Loucy (cell line): Measurements from ENCODE around the gene C2CD4B.

ENCODE experiments used
- H2AFZ ChIP-seq: fragments of 200-600 bp; sonication (generic); 2 replicates; pipeline ENCODE4 v1.6.0; 2016; ENCODE audit warnings: antibody characterized with exemption, mild to moderate bottlenecking, low read length, moderate library complexity
- H3F3A ChIP-seq: fragments of 200-600 bp; 2 replicates; pipeline ENCODE4 v1.6.0; 2016; ENCODE audit warnings: antibody characterized with exemption, low read depth, mild to moderate bottlenecking
- H3K27me3 ChIP-seq: fragments of 200-600 bp; sonication (generic); 2 replicates; pipeline ENCODE4 v1.6.1; 2014; ENCODE audit warnings: low read length, mild to moderate bottlenecking; ENCODE audit not compliant: insufficient read depth, poor library complexity, severe bottlenecking
- H3K36me3 ChIP-seq: fragments of 200-600 bp; sonication (generic); 2 replicates; pipeline ENCODE4 v1.6.1; 2016; ENCODE audit warnings: low read length; ENCODE audit not compliant: insufficient read depth
- H3K4me1 ChIP-seq: fragments of 200-600 bp; sonication (generic); 2 replicates; pipeline ENCODE4 v1.5.1; 2014; ENCODE audit warnings: low read length, mild to moderate bottlenecking; ENCODE audit not compliant: insufficient read depth, poor library complexity, severe bottlenecking
- H3K4me2 ChIP-seq: fragments of 200-600 bp; sonication (generic); 2 replicates; pipeline ENCODE4 v1.6.0; 2014; ENCODE audit warnings: antibody characterized with exemption, low read length, low read depth, mild to moderate bottlenecking; ENCODE audit not compliant: poor library complexity, severe bottlenecking
- H3K4me3 ChIP-seq: fragments of 200-600 bp; sonication (generic); 2 replicates; pipeline ENCODE4 v1.5.1; 2014; ENCODE audit warnings: low read length, mild to moderate bottlenecking, mixed read lengths; ENCODE audit not compliant: poor library complexity, severe bottlenecking
- H3K79me2 ChIP-seq: fragments of 200-600 bp; sonication (generic); 2 replicates; pipeline ENCODE4 v1.6.1; 2014; ENCODE audit warnings: low read length; ENCODE audit not compliant: insufficient read depth
- H3K9ac ChIP-seq: fragments of 200-600 bp; sonication (generic); 2 replicates; pipeline ENCODE4 v1.6.0; 2014; ENCODE audit warnings: mild to moderate bottlenecking, low read depth, low read length, moderate library complexity; ENCODE audit not compliant: poor library complexity, severe bottlenecking
- H3K9me2 ChIP-seq: fragments of 200-600 bp; sonication (generic); replicated peaks from 2 replicates; pipeline ENCODE4 v1.6.1; 2016; ENCODE audit warnings: low read depth, low read length, mixed read lengths
- H3K9me3 ChIP-seq: fragments of 200-600 bp; sonication (generic); 2 replicates; pipeline ENCODE4 v1.6.1; 2014; ENCODE audit warnings: mild to moderate bottlenecking, antibody characterized with exemption, low read length, low read depth; ENCODE audit not compliant: insufficient read depth
- H4K20me1 ChIP-seq: fragments of 200-600 bp; sonication (generic); 2 replicates; pipeline ENCODE4 v1.6.0; 2014; ENCODE audit warnings: antibody characterized with exemption, low read length, mild to moderate bottlenecking; ENCODE audit not compliant: insufficient read depth, poor library complexity, severe bottlenecking
- EZH2phosphoT487 ChIP-seq: fragments of 200-600 bp; IDR thresholded peaks from 2 replicates; pipeline ENCODE4 v1.6.1; 2018; ENCODE audit warnings: antibody characterized with exemption, mild to moderate bottlenecking, moderate library complexity, borderline replicate concordance
- TF ChIP-seq, protein P1 (sequence below): fragments of 200-600 bp; sonication (generic); conservative IDR thresholded peaks from 2 replicates; pipeline ENCODE4 v1.5.1; 2014; ENCODE audit warnings: mild to moderate bottlenecking, antibody characterized with exemption, low read length

C2CD4B gene

DNA sequence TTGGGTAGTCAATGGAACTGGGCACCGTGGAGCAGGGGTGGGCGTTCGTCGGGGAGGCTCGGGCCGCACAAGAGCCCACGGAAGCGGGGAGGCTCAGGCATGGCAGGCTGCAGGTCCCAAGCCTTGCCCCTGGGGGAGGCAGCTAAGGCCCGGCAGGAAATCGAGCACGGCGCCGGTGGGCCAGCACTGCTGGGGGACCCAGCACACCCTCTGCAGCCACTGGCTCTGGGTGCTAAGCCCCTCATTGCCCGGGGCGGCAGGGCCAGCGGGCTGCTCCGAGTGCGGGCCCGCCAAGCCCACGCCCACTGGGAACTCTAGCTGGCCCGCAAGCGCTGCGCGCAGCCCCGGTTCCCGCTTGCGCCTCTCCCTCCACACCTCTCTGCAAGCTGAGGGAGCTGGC, 21.5 kb upstream of the C2CD4B start:
- no peaks in the 10 kb centered on the region for H3K9me3 ChIP-seq
- H3K27me3 ChIP-seq: no peaks in the 10 kb centered on the region
- H4K20me1 ChIP-seq: no peaks in the 10 kb centered on the region
- H3K9ac ChIP-seq: no peak overlapping the region
- no peaks in the 10 kb centered on the region for H3K9me2 ChIP-seq
- no peak overlapping the region for H3K4me2 ChIP-seq
- no peaks in the 10 kb centered on the region for H3F3A ChIP-seq
- H3K4me1 ChIP-seq: peaks cover 7% of the 10 kb centered on the region
- no peak overlapping the region for H3K4me3 ChIP-seq
- H2AFZ ChIP-seq: no peak overlapping the region
- TF ChIP-seq EZH2phosphoT487: no peak
- TF ChIP-seq, protein P1, sequence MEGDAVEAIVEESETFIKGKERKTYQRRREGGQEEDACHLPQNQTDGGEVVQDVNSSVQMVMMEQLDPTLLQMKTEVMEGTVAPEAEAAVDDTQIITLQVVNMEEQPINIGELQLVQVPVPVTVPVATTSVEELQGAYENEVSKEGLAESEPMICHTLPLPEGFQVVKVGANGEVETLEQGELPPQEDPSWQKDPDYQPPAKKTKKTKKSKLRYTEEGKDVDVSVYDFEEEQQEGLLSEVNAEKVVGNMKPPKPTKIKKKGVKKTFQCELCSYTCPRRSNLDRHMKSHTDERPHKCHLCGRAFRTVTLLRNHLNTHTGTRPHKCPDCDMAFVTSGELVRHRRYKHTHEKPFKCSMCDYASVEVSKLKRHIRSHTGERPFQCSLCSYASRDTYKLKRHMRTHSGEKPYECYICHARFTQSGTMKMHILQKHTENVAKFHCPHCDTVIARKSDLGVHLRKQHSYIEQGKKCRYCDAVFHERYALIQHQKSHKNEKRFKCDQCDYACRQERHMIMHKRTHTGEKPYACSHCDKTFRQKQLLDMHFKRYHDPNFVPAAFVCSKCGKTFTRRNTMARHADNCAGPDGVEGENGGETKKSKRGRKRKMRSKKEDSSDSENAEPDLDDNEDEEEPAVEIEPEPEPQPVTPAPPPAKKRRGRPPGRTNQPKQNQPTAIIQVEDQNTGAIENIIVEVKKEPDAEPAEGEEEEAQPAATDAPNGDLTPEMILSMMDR: no peak
- no peaks in the 10 kb centered on the region for H3K36me3 ChIP-seq
- no peaks in the 10 kb centered on the region for H3K79me2 ChIP-seq

DNA sequence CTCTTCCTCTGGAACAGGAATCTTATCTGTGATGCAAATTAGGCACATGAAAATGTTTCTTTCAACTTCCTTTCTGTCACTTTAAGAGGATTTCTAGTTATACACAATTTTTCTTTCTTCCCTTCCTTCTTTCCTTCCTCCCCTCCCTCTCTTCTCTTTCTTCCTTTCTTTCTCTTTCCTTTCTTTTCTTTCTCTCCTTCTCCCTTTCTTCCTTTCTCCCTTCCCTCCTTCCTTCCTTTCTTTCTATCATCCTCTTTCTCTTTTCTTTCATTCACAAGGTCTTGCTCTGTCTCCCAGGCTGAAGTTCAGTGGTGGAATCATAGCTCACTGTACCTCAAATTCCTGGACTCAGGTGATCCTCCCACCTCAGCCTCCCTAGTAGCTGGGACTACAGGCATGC, 18.0 kb upstream of the C2CD4B start:
- Histone ChIP-seq H3K27me3 (no peaks in the 10 kb centered on the region), H3K9me3 (no peaks in the 10 kb centered on the region), H3K36me3 (no peaks in the 10 kb centered on the region), H3K79me2 (no peaks in the 10 kb centered on the region), H3K9ac (no peak overlapping the region), H3K9me2 (no peaks in the 10 kb centered on the region), H3F3A (no peaks in the 10 kb centered on the region), H3K4me2 (no peak overlapping the region), H2AFZ (no peak overlapping the region), H3K4me3 (no peak overlapping the region), H4K20me1 (no peaks in the 10 kb centered on the region), H3K4me1 (peaks cover 4% of the 10 kb centered on the region)
- TF ChIP-seq, protein P1: no peak

DNA sequence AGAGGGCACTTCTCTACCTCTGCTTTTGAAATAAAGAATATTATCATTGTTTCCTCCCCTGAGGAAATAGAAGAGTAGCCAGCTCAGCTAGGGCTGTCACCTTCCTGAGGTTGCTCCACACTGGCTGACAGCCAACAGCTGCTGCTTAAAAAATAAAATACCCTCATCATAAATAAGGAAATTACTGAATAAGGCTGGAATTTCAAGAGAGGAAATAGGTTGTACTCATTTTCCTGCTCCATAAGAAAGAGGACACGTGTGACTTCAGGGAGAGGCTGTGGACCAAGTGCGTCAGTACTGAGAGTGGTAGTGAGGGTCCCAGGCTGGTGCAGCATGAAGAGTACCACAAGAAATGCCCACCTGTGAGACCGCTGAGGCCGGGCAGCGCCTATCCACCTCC, 8.1 kb upstream of the C2CD4B start:
- no peak overlapping the region for H2AFZ ChIP-seq
- no peaks in the 10 kb centered on the region for H3K79me2 ChIP-seq
- no peaks in the 10 kb centered on the region for H3K9me3 ChIP-seq
- no peak for TF ChIP-seq EZH2phosphoT487
- TF ChIP-seq, protein P1: no peak
- H3K4me3 ChIP-seq: no peak overlapping the region
- H3K36me3 ChIP-seq: no peaks in the 10 kb centered on the region
- H3K9ac ChIP-seq: no peak overlapping the region
- H3K4me1 ChIP-seq: no peaks in the 10 kb centered on the region
- no peaks in the 10 kb centered on the region for H3K27me3 ChIP-seq
- no peaks in the 10 kb centered on the region for H4K20me1 ChIP-seq
- no peak overlapping the region for H3K4me2 ChIP-seq
- H3F3A ChIP-seq: no peaks in the 10 kb centered on the region
- H3K9me2 ChIP-seq: no peaks in the 10 kb centered on the region
